Measurements from ENCODE around the gene ADGRL3.

Gene ADGRL3

DNA sequence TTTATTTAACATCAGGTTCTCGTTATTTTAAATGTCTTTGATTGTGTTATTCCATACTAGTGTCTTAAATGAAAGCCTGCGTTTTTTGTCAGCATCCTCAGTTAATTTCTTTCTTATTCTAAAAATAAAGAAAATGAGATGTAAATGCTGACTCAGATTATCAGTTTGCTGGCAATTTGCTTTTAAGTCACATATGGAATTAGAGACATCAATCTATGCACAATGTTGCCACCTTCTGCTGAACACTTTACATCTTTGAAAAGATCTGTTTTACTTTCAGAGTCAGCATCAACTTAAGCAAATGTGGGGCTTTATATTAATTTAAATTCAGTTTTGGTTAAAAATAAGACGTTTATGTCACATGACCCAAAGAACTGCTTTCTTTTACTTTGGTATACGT is 99.2 kb downstream of the ADGRL3 start:
- H3K4me3 ChIP-seq (ENCODE audit: control insufficient read depth, low read depth, low read length): no peak overlapping the region
- TF ChIP-seq, protein P1, sequence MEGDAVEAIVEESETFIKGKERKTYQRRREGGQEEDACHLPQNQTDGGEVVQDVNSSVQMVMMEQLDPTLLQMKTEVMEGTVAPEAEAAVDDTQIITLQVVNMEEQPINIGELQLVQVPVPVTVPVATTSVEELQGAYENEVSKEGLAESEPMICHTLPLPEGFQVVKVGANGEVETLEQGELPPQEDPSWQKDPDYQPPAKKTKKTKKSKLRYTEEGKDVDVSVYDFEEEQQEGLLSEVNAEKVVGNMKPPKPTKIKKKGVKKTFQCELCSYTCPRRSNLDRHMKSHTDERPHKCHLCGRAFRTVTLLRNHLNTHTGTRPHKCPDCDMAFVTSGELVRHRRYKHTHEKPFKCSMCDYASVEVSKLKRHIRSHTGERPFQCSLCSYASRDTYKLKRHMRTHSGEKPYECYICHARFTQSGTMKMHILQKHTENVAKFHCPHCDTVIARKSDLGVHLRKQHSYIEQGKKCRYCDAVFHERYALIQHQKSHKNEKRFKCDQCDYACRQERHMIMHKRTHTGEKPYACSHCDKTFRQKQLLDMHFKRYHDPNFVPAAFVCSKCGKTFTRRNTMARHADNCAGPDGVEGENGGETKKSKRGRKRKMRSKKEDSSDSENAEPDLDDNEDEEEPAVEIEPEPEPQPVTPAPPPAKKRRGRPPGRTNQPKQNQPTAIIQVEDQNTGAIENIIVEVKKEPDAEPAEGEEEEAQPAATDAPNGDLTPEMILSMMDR (IDR thresholded peaks at IDR 0.05; ENCODE audit: control insufficient read depth, insufficient read depth, low read depth, low read length, missing control alignments): no peak

DNA sequence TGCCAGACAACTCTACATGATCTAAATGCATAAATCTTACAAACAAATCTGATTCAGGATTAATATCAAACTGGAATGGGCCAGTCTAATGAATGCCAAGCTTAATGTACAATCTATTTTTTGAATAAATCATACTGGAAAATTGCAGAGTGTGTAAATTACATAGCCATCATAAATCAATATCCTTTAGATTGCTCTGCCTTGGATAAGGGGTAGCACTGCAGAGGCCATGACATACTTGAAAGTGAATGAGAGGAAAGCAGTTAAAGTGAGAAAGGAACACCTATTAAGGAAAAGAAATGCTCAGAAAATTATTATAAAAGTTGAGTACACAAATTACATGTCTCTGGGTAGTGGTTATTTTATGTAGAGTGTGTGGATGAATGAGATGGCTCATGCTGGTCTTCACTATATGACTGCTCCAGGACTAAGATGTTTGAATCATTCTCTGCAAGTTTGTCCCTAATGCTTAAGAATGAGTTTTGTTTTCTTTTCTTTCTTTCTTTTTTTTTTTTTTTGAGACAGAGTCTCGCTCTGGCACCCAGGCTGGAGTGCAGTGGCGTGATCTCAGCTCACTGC is 100.2 kb downstream of the ADGRL3 start:
- DNase-seq (ENCODE audit: low read depth): no peak
- no peak overlapping the region for H3K4me3 ChIP-seq (ENCODE audit: control insufficient read depth, low read depth, low read length)
- TF ChIP-seq, protein P1 (IDR thresholded peaks at IDR 0.05; ENCODE audit: control insufficient read depth, insufficient read depth, low read depth, low read length, missing control alignments): no peak

More for the DNA sequence above, 99.2 kb downstream of the ADGRL3 start:
- no peak for DNase-seq (ENCODE audit: low read depth)

DNA sequence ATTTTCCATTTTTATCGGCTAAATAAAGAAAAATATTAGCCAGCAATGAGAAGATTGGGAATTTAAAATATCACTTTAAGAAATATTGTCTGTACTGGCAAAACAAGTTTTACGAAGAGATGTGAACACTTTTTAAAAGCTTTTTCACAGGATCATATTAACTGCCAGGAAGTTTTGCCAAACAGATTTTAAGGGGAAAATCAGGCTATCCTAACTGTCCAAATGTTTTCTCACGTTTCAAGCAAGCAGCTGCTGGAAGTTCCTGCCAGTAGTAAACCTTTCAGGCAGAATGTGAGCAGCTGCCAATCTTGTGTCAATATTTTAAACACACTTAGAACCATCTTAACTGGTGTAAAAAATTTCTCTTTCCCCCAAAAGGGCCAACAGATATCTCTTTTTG is 101.1 kb downstream of the ADGRL3 start:
- no peak overlapping the region for H3K4me3 ChIP-seq (ENCODE audit: control insufficient read depth, low read depth, low read length)
- DNase-seq (ENCODE audit: low read depth): no peak
- TF ChIP-seq, protein P1 (IDR thresholded peaks at IDR 0.05; ENCODE audit: control insufficient read depth, insufficient read depth, low read depth, low read length, missing control alignments): no peak

GRCh38 chr4:61308033-61308432 is 107.9 kb downstream of the ADGRL3 start:
- DNase-seq (ENCODE audit: low read depth): no peak
- H3K4me3 ChIP-seq (ENCODE audit: control insufficient read depth, low read depth, low read length): no peak overlapping the region
- TF ChIP-seq, protein P1 (IDR thresholded peaks at IDR 0.05; ENCODE audit: control insufficient read depth, insufficient read depth, low read depth, low read length, missing control alignments): no peak

- no peak for DNase-seq (ENCODE audit: low read depth)
- no peak overlapping the region for H3K4me3 ChIP-seq (ENCODE audit: control insufficient read depth, low read depth, low read length)
- TF ChIP-seq, protein P1 (IDR thresholded peaks at IDR 0.05; ENCODE audit: control insufficient read depth, insufficient read depth, low read depth, low read length, missing control alignments): no peak
Measured at GRCh38 chr4:61309616-61310015, 109.5 kb downstream of the ADGRL3 start.

DNA sequence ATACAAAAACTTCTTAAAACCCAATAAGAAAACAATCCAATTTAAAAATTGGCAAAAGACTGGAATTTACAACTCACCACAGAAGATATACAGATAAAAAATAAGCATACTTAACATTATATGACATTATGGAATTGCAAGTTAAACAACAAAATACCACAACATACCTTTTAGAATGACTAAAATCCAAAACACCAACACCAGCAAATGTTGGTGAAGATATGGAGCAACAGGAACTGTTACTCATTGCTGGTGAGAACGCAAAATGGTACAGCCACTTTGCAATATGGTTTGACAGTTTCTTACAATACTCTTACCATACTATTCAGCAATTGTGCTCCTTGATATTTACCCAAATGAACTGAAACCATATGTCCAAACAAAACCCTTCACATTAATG is 112.4 kb downstream of the ADGRL3 start:
- no peak for DNase-seq (ENCODE audit: low read depth)
- TF ChIP-seq, protein P1 (IDR thresholded peaks at IDR 0.05; ENCODE audit: control insufficient read depth, insufficient read depth, low read depth, low read length, missing control alignments): no peak
- H3K4me3 ChIP-seq (ENCODE audit: control insufficient read depth, low read depth, low read length): no peak overlapping the region

- H3K4me3 ChIP-seq (ENCODE audit: control insufficient read depth, low read depth, low read length): no peak overlapping the region
- no peak for DNase-seq (ENCODE audit: low read depth)
- TF ChIP-seq, protein P1 (IDR thresholded peaks at IDR 0.05; ENCODE audit: control insufficient read depth, insufficient read depth, low read depth, low read length, missing control alignments): no peak
Measured at GRCh38 chr4:61318431-61318830, 118.3 kb downstream of the ADGRL3 start.
